Measurements from ENCODE around the gene MS4A15. TPM values are rescaled to one million over a fixed set of nuclear protein-coding genes. Genes with fewer than 3 reads are reported as not detected.
"Not testable (repeated sequence)": the region's sequence is repeated elsewhere in the genome, so short reads cannot be mapped to it uniquely, and the experiment has no call there.

The MS4A15 gene
- total and polyA plus RNA-seq, 10 of the 15 experiments (the other 5 are each of a cell fraction or from before 2014, with no cell fraction given) = 0.05 to 0.84 (median 0.45) TPM

GRCh38 chr11:60711276-60711675, 45.4 kb upstream of the MS4A15 start (continued):
- TF ChIP-seq NR2F1 (conservative IDR thresholded peaks at IDR 0.05) (no peak), STAT1 (conservative IDR thresholded peaks at IDR 0.05) (no peak), BACH1 (IDR thresholded peaks at IDR 0.05; ENCODE audit: borderline replicate concordance) (no peak), HDAC2 (IDR thresholded peaks at IDR 0.05) (no peak), BHLHE40 (IDR thresholded peaks at IDR 0.05; ENCODE audit: borderline replicate concordance in 1 of 2, low read depth in 2 of 2, low read length in 1 of 2) (no peak)

DNA sequence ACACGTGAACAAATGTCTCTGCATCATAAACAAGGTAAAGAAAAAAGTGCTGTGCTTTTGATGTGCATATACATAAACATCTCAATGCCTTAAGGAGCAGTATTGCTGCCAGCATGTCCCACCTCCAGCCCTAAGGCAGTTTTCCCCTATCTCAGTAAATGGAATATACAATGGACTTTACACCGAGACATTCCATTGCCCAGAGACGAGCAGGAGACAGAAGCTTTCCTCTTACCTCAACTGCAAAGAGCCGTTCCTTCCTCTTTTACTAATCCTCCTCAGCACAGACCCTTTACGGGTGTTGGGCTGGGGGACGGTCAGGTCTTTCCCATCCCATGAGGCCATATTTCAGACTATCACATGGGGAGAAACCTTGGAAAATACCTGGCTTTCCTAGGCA, 43.2 kb upstream of the MS4A15 start:
- H3K4me3 ChIP-seq; H3K27ac ChIP-seq (ENCODE audit: control insufficient read depth, insufficient read depth); H3K4me2 ChIP-seq (ENCODE audit: control insufficient read depth, insufficient read depth); H3K36me3 ChIP-seq (ENCODE audit: control insufficient read depth in 2 of 2, insufficient read depth in 2 of 2, low read length in 1 of 2); H3K4me1 ChIP-seq (ENCODE audit: control insufficient read depth, insufficient read depth, low read length); H3K27me3 ChIP-seq (replicated peaks in 1 of 2; ENCODE audit: control insufficient read depth in 2 of 2, insufficient read depth in 2 of 2, low read length in 1 of 2); H2AFZ ChIP-seq (ENCODE audit: control insufficient read depth, low read depth, low read length); in situ Hi-C loops (cut with MboI); H3K9me3 ChIP-seq (replicated peaks; ENCODE audit: control insufficient read depth, insufficient read depth, low read length); H3K79me2 ChIP-seq (ENCODE audit: control insufficient read depth, insufficient read depth, low read length); CTCF ChIA-PET; ATAC-seq; DNase-seq (ENCODE audit: low read depth, low spot score); H3K9ac ChIP-seq (ENCODE audit: control insufficient read depth, insufficient read depth, low read length); FAIRE-seq; POLR2A ChIA-PET; BruUV-seq (replicated peaks); intact Hi-C loops (cut with micrococcal nuclease; ENCODE audit: unreplicated experiment); SMC1A ChIA-PET (ENCODE audit: uncharacterized antibody, unreplicated experiment); H4K20me1 ChIP-seq (ENCODE audit: control insufficient read depth, insufficient read depth); RAD21 ChIA-PET (ENCODE audit: unreplicated experiment): not testable (repeated sequence)
- 52% methylated on average over 6 of the region's 6 CpGs for WGBS (ENCODE audit: insufficient coverage, insufficient replicate concordance, low lambda C conversion rate, missing lambda C conversion rate)

DNA sequence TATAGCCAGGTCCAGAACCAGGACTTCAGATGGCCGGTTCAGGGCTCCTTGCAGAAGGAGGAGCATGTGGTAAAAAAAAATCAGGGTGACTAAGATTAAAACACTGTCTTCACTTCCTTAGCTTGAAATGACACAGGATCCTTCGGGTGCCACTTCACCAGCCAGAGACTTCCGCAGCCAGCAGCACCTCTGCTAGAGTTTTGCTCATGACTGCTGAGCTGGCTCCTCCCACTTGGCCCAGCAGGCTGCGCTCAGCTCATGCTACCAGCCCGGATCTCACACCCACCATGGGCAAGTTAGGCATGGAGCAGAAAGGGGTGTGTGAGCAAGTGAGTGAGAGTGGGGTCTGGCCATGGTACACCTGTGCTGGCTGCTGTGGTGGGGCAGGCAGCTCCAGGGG, 38.7 kb upstream of the MS4A15 start:
- POLR2A ChIA-PET = no interaction called here
- FAIRE-seq (no peak), DNase-seq (ENCODE audit: low read depth, low spot score) (no peak), ATAC-seq (no peak)
- H3K4me3 ChIP-seq = no peak overlapping the region
- no peak overlapping the region for H3K4me2 ChIP-seq (ENCODE audit: control insufficient read depth, insufficient read depth)
- no peak overlapping the region for H3K27ac ChIP-seq (ENCODE audit: control insufficient read depth, insufficient read depth)
- peaks cover 6% of the 10 kb centered on the region; the same call in 2 of the 3 replicates for H3K9me3 ChIP-seq (replicated peaks; ENCODE audit: control insufficient read depth, insufficient read depth, low read length)
- in situ Hi-C loops (cut with MboI) = no loop called here
- no TSS peak for BruUV-seq (replicated peaks)
- WGBS (ENCODE audit: insufficient coverage, insufficient replicate concordance, low lambda C conversion rate, missing lambda C conversion rate) = 9% methylated on average over 5 of the region's 5 CpGs
- no peaks in the 10 kb centered on the region for H3K4me1 ChIP-seq (ENCODE audit: control insufficient read depth, insufficient read depth, low read length)
- H3K36me3 ChIP-seq (ENCODE audit: control insufficient read depth in 2 of 2, insufficient read depth in 2 of 2, low read length in 1 of 2) = no peaks in the 10 kb centered on the region
- H4K20me1 ChIP-seq (ENCODE audit: control insufficient read depth, insufficient read depth) = no peaks in the 10 kb centered on the region
- RAD21 ChIA-PET (ENCODE audit: unreplicated experiment) = no interaction called here
- H3K9ac ChIP-seq (ENCODE audit: control insufficient read depth, insufficient read depth, low read length) = no peak overlapping the region
- H2AFZ ChIP-seq (ENCODE audit: control insufficient read depth, low read depth, low read length) = no peak overlapping the region
- no peak for TF ChIP-seq ASH2L (IDR thresholded peaks at IDR 0.05; ENCODE audit: borderline replicate concordance, low read depth)
- H3K79me2 ChIP-seq (ENCODE audit: control insufficient read depth, insufficient read depth, low read length) = no peaks in the 10 kb centered on the region
- CTCF ChIA-PET = no interaction called here
- H3K27me3 ChIP-seq (replicated peaks in 1 of 2; ENCODE audit: control insufficient read depth in 2 of 2, insufficient read depth in 2 of 2, low read length in 1 of 2) = no peaks in the 10 kb centered on the region; a peak in 1 of 4 replicates
- SMC1A ChIA-PET (ENCODE audit: uncharacterized antibody, unreplicated experiment) = interaction anchor here (1.3 to 1.5 kb wide), 2 partner anchors 21 to 110 kb away, joined by 3 to 5 read pairs; no protein-coding TSS in a partner anchor
- intact Hi-C loops (cut with micrococcal nuclease; ENCODE audit: unreplicated experiment) = no loop called here

All from GM12878 (cell line).